HG03378 (cell line): ENCODE results near the gene NUAK2.
"Not testable (repeated sequence)": the region's sequence is repeated elsewhere in the genome, so short reads cannot be mapped to it uniquely, and the experiment has no call there.

Experiments used
- ATAC-seq: cut with Tn5 transposase; IDR thresholded peaks from one replicate; pipeline ENCODE4 v1.9.1; 2021; ENCODE audit warnings: mild to moderate bottlenecking, moderate library complexity; ENCODE audit not compliant: unreplicated experiment

The NUAK2 gene

GRCh38 chr1:205321162-205321958, at the start of gene NUAK2:
TSS of gene NUAK2 (minus strand) at chr1:205321745. CDS start at chr1:205321628, 117 bp downstream.
- no peak for ATAC-seq

GRCh38 chr1:205370780-205371179, 49.2 kb upstream of the NUAK2 start:
- no peak for ATAC-seq

- ATAC-seq = no peak
Observed at GRCh38 chr1:205369701-205370123, 48.2 kb upstream of the NUAK2 start.

GRCh38 chr1:205368478-205368877, 46.9 kb upstream of the NUAK2 start:
- ATAC-seq = no peak

- no peak for ATAC-seq
Observed at GRCh38 chr1:205365945-205366463, 44.5 kb upstream of the NUAK2 start.

- not testable (repeated sequence) for ATAC-seq
Observed at GRCh38 chr1:205365086-205365485, 43.5 kb upstream of the NUAK2 start.

GRCh38 chr1:205360891-205361290, 39.3 kb upstream of the NUAK2 start:
- ATAC-seq = no peak

GRCh38 chr1:205359771-205360565, 38.4 kb upstream of the NUAK2 start:
- ATAC-seq = no peak

- ATAC-seq = no peak
Observed at GRCh38 chr1:205358579-205358978, 37.0 kb upstream of the NUAK2 start.

- ATAC-seq = no peak
Observed at GRCh38 chr1:205357567-205357966, 36.0 kb upstream of the NUAK2 start.

- ATAC-seq = no peak
Observed at GRCh38 chr1:205356440-205357139, 35.0 kb upstream of the NUAK2 start, which contains the start of gene KLHDC8A. TSS of gene KLHDC8A (minus strand) at chr1:205356922. CDS start at chr1:205343604, 13,318 bp downstream.

- ATAC-seq = no peak
Observed at GRCh38 chr1:205355075-205355453, 33.5 kb upstream of the NUAK2 start.

- ATAC-seq = no peak
Observed at GRCh38 chr1:205354259-205355074, 32.9 kb upstream of the NUAK2 start.

- no peak for ATAC-seq
Observed at GRCh38 chr1:205353612-205354011, 32.1 kb upstream of the NUAK2 start.

- ATAC-seq = no peak
Observed at GRCh38 chr1:205353191-205353590, 31.6 kb upstream of the NUAK2 start.

GRCh38 chr1:205351984-205352713, 30.6 kb upstream of the NUAK2 start:
- ATAC-seq = no peak

- no peak for ATAC-seq
Observed at GRCh38 chr1:205350691-205351141, 29.2 kb upstream of the NUAK2 start.

GRCh38 chr1:205350124-205350523, 28.6 kb upstream of the NUAK2 start:
- ATAC-seq = no peak
